IPS-18c (cell line): ENCODE measurements around the gene ACY1.

Experiments used
- H3K4me3 ChIP-seq: 2 replicates; pipeline ENCODE4 v1.7.0; 2013; ENCODE audit warnings: low read depth, mild to moderate bottlenecking, low read length, moderate library complexity; ENCODE audit not compliant: insufficient read depth
- H3K9me3 ChIP-seq: one replicate; pipeline ENCODE4 v1.6.1; 2013; ENCODE audit warnings: mild to moderate bottlenecking, low read length, moderate library complexity; ENCODE audit not compliant: control insufficient read depth, insufficient read depth

Gene ACY1

DNA sequence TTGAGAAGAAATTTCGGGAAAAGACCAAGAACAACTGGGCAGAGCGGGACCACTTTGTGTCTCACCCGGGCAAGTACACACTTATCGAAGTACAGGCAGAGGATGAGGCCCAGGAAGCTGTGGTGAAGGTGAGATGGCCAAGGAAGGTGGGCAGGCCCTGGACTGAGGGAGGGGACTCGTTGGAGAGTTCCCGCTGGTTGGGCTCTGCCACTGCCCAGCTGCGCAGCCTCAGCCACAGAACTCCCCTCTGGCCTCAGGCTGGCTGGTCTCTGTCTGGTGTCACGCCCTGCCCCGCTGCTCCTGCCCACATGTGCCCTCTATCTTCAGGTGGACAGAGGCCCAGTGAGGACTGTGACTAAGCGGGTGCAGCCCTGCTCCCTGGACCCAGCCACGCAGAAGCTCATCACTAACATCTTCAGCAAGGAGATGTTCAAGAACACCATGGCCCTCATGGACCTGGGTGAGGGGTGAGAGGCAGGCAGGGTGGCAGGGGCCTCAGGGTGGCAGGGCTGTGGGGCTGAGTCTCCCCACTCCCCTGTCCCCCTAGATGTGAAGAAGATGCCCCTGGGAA lies 38.8 kb upstream of the ACY1 start:
- Histone ChIP-seq H3K9me3 (no peaks in the 10 kb centered on the region), H3K4me3 (no peak overlapping the region)

DNA sequence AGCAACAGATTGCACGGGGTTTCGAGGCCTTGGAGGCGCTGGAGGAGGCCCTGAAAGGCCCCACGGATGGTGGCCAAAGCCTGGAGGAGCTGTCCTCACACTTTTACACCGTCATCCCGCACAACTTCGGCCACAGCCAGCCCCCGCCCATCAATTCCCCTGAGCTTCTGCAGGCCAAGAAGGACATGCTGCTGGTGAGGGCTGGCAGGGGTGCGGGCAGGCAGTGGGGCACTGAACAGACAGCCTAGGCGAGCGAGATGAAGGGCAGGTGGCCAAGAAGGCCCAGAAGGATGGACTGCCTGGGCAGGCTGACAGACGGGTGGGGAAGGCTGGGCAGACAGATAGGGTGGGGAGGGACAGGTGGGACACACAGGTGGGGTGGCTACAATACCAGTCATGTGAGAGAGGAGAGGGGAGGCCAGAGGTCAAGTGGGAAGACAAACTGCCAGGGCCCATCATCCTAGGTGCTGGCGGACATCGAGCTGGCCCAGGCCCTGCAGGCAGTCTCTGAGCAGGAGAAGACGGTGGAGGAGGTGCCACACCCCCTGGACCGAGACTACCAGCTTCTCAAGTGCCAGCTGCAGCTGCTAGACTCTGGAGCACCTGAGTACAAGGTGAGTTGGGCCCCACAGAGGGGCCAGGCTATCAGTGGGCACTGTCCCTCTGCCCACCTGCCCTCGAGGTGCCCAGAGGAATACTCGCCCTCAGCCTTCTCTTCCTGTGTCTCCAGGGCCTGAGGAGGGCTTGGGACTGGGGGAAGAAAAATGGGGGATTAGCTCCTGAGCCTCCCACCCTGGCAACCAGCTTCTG lies 38.1 kb upstream of the ACY1 start:
- Histone ChIP-seq H3K4me3 (no peak overlapping the region), H3K9me3 (no peaks in the 10 kb centered on the region)

DNA sequence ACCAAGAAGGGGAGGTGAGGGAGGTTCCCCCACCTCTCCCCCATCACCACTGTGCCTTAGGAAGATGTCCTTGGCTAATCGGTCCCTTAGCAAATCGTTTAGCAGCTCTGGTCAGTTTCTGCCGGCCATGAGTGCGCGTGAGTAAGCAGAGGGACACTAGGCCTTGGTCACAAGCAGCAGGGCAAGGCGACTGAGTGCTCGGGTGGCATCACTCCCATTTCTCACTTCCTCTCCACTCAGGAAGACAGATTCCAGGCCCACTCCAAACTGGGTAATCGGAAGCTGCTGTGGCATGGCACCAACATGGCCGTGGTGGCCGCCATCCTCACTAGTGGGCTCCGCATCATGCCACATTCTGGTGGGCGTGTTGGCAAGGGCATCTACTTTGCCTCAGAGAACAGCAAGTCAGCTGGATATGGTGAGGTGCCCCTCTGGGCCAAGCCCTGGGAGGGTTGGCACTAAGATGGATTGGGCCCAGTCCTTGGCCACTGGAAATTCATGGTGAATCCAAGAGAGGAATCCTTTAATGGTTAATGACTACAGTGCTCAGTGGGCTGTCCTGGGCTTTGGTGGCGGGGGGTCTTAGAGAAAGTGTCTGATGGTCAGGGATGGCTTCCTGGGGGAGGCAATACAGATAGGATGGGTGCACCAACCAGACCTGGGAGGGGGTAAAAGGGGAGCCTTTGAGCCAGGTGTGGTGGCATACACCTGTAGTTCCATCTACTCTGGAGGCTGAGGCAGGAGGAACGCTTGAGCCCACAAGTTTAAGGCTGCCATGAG lies 37.2 kb upstream of the ACY1 start:
- Histone ChIP-seq H3K9me3 (no peaks in the 10 kb centered on the region), H3K4me3 (no peak overlapping the region)

DNA sequence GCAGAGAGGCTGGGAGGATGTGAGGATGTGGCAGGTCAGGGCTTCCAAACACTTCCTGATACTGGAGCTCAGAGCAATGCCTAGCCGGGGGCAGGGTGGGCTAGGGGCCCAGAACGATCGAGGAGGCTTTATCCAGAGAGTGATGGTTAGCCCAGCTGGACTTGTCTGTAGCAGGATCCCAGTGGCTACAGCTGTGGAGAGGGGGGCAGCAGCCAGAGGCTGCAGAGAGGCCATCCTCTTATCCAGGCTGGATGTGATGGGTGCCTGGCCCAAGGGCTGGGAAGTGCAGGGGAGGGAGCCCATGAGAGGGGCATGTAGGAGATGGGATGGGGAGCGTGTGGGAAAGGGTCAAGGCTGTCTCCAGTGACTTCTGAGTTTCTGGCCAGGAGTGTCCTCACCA lies 36.5 kb upstream of the ACY1 start:
- H3K9me3 ChIP-seq, result no peaks in the 10 kb centered on the region

DNA sequence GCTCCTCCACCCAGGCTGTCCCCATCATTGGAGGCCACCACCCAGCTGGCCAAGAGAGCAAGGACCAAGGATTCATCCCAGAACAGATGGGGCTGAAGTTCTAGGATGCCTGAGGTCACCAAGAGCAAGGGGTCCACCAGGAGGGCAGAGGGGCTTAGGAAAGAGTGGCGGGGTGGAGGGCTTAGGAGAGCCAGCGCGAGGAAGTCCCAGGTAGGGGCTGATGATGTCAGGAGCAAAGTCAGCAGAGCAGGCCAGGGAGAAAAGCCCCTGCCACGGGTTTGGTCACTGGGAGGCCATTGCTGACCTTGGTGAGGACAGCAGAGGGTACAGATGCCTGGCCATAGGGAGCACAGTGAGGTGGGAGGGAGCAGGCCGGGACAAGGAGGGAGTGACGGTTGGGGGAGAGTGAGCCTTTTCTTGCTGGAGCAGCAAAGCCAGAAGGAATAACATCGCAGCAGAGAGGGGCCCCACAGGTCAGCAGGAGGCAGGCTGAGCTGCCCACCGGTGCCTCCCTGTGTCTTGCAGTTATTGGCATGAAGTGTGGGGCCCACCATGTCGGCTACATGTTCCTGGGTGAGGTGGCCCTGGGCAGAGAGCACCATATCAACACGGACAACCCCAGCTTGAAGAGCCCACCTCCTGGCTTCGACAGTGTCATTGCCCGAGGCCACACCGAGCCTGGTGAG lies 36.0 kb upstream of the ACY1 start:
- H3K9me3 ChIP-seq, result no peaks in the 10 kb centered on the region

More for the DNA sequence above, 36.5 kb upstream of the ACY1 start:
- no peak overlapping the region for H3K4me3 ChIP-seq

DNA sequence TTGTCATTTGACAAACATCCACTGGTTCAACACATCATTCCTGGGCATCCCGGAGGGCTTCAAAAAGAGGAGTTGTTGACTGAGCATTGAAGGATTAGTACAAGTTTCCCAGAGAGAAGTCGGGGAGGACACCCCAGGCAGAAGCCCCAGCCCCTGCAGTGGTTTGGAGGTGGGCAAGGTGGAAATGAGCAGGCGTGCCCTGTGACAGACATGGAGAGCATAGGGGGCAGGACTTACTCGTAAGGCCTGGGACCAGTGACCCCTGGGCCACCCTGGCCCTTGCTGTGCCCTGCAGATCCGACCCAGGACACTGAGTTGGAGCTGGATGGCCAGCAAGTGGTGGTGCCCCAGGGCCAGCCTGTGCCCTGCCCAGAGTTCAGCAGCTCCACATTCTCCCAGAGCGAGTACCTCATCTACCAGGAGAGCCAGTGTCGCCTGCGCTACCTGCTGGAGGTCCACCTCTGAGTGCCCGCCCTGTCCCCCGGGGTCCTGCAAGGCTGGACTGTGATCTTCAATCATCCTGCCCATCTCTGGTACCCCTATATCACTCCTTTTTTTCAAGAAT lies 35.2 kb upstream of the ACY1 start:
- H3K9me3 ChIP-seq, result no peaks in the 10 kb centered on the region
- H3K4me3 ChIP-seq, result no peak overlapping the region

More for the DNA sequence above, 36.0 kb upstream of the ACY1 start:
- H3K4me3 ChIP-seq, result no peak overlapping the region

DNA sequence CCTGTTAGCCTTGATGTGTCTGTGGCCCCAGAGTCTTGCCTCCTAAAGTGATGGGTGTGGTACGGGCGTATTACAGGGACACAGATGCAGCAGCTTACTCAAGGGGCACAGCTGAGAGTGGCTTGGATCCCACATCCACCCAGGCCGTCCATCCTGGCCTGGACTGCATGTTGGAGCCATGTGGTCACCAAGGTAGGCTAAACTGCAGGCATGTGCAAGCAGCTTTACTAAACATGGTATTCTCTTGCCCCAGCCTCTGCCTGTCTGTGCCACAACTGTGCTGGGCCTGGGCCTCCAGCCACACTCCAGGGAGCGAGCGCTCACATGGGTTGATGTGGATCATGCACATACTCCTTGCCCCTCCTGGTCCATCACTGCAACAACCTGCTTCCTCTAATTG lies 34.2 kb upstream of the ACY1 start:
- H3K4me3 ChIP-seq, result no peak overlapping the region
- no peaks in the 10 kb centered on the region for H3K9me3 ChIP-seq

DNA sequence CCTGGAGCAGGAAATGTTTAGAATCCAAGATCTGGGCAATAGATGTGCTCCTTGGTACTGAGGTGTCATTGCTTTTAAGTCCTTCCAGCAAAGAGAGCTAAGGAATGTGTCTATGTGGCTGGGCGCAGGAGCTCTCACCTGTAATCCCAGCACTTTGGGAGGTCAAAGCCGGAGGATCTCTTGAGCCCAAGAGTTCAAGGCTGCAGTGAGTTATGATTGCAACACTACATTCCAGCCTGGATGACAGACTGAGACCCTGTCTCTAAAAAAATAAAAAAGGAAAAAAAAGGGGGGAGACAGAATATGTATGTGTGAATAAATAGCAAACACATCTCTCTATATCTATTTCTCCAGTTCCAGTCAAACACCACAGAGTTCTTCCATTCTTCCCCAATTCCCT lies 32.4 kb upstream of the ACY1 start:
- Histone ChIP-seq H3K4me3 (no peak overlapping the region), H3K9me3 (no peaks in the 10 kb centered on the region)

DNA sequence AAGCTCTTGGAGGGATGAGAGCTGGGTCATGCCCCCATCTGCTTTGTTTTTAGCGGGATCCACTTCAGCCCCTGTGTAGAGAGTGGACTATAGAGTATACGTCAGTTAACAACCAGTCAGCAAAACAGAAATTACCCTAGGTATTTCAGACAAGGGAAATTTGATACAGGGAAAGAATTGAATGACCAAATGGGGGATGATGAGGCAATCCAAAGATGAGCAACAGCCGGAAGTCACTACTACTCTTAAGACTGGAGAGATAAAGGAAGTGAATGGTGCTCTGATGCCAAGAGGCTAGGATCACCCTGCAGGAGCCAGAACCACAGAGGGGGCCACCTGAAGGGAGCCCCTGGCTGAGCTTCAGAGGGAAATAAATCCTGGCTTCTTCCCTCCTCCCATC lies 29.9 kb upstream of the ACY1 start:
- H3K4me3 ChIP-seq, result no peak overlapping the region
- H3K9me3 ChIP-seq, result no peaks in the 10 kb centered on the region

DNA sequence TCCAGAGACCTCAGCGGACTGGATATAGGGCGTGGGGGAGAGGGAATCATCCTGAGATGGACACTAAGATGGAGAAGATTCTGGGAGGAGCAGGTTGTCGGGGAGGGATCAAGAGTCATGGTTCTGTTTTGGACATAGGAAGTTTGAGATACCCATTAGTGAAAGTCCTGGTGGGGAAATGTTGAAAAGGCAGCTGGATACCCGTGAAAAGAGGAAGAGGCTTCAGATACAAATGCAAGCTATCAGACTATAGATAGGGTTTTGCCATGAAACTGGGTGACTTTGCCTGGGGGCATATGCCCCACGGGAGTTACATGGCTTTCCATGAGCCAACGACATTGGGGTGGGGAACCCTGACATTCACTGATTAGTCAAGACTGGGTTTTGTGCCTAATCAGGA lies 29.2 kb upstream of the ACY1 start:
- H3K4me3 ChIP-seq, result no peak overlapping the region
- H3K9me3 ChIP-seq, result no peaks in the 10 kb centered on the region

DNA sequence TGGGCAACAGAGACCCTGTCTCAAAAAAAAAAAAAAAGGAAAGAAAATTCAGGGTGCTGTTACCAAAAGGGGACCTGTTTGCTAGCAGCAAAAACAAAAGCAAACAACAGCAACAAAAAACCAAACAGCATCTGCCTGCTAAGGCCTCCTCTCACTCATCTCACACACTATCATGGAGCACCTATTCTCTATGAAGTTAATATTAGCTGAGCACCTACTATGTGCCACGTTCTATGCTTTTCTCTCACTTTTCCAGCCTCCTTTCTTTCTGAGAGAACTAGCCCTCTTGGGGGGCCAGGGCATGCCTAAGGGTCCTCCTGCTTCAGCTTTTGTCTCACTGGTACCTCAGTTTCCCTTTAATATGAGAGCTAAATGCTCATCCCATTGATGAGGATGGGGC lies 28.6 kb upstream of the ACY1 start:
- H3K9me3 ChIP-seq, result no peaks in the 10 kb centered on the region

DNA sequence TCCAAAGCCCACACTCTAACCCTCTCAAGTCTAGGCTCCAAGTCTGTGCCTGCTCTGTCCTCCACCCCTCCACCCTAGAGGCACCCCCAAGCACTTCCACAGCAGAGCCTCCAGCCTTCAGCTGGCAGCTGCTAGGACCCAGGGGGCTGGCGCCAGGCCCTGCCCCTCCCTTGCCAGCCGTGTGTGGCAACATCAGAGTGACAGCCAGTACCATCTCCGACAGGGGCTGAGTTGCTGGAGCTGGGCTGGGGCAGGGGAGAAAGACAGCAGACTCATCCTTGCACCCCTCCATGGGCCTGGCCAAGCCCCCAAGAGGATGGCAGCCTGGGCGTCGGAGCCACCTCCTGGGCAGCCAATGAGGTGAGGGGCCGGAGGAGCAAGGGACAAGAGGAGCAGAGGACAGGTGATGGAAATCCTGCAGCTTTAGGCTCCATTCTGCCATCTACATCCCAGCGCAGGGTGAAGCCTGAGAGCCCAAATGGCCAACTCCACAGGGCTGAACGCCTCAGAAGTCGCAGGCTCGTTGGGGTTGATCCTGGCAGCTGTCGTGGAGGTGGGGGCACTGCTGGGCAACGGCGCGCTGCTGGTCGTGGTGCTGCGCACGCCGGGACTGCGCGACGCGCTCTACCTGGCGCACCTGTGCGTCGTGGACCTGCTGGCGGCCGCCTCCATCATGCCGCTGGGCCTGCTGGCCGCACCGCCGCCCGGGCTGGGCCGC lies 28.0 kb upstream of the ACY1 start, which contains the start of gene GPR62:
Gene GPR62 (plus strand): TSS at position 207 of the 718 bp plus-strand sequence. CDS start 272 bp downstream, at position 479.
- H3K9me3 ChIP-seq, result no peaks in the 10 kb centered on the region
- peak within 1 kb of the TSS; percentile 46; the same call in 1 of the 2 replicates for H3K4me3 ChIP-seq

More for the DNA sequence above, 28.6 kb upstream of the ACY1 start:
- no peak overlapping the region for H3K4me3 ChIP-seq

DNA sequence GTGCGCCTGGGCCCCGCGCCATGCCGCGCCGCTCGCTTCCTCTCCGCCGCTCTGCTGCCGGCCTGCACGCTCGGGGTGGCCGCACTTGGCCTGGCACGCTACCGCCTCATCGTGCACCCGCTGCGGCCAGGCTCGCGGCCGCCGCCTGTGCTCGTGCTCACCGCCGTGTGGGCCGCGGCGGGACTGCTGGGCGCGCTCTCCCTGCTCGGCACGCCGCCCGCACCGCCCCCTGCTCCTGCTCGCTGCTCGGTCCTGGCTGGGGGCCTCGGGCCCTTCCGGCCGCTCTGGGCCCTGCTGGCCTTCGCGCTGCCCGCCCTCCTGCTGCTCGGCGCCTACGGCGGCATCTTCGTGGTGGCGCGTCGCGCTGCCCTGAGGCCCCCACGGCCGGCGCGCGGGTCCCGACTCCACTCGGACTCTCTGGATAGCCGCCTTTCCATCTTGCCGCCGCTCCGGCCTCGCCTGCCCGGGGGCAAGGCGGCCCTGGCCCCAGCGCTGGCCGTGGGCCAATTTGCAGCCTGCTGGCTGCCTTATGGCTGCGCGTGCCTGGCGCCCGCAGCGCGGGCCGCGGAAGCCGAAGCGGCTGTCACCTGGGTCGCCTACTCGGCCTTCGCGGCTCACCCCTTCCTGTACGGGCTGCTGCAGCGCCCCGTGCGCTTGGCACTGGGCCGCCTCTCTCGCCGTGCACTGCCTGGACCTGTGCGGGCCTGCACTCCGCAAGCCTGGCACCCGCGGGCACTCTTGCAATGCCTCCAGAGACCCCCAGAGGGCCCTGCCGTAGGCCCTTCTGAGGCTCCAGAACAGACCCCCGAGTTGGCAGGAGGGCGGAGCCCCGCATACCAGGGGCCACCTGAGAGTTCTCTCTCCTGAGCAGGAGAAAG lies 27.2 kb upstream of the ACY1 start:
- H3K4me3 ChIP-seq, result peak overlapping the region; percentile 46; the same call in 1 of the 2 replicates
- no peaks in the 10 kb centered on the region for H3K9me3 ChIP-seq

DNA sequence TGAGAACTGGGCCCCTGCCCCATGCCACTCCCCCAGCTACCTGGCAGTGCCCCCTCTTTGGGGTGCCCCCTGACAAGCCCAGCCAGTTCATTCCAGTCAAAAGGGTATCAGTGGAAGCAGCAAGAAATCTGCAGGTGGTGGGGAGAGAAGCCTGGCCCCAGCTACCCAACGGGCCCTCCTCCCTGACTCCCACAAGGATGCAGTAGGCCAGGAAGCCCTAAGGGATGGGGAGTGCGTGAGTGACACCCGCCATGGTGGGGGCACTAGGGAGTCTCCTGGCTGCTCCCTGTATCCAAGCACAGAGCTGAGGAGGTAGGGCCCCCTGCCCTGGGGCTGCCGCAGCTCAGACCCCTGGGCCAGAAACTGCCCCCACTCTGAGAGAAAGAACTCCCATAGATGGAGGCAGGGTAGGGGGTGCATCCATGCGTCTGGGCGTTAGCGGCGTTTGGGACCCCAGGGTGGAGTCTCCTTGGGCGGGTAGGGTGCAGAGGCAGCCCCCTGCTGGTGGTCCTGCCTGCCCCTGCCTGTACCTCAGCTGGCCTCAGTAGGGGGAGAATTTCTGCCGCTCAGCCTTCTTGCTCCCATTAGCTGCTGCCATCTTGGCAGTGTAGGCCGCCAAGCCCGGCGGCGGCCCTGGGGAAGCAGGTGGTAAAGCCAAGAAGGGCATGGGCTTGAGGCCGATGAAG lies 25.7 kb upstream of the ACY1 start:
- H3K4me3 ChIP-seq, result no peak overlapping the region
- no peaks in the 10 kb centered on the region for H3K9me3 ChIP-seq
